ENCODE data around the gene CHRM4. TPM values are rescaled to one million over a fixed set of nuclear protein-coding genes. Genes with fewer than 3 reads are reported as not detected.
"Not testable (repeated sequence)": the region's sequence is repeated elsewhere in the genome, so short reads cannot be mapped to it uniquely, and the experiment has no call there.

Gene CHRM4
- polyA plus RNA-seq, 3 donors: 0.08 to 0.09 TPM; not detected in 1

- H3K27ac ChIP-seq (ENCODE audit: low read depth, low read length): no peak overlapping the region
- WGBS, 3 donors: 95% methylated on average over 25 of the region's 25 CpGs
Measured at GRCh38 chr11:46386005-46386578, 5.5 kb downstream of the CHRM4 start.

- 95 to 96% (median 96%) methylated on average over 47 of the region's 47 CpGs for WGBS, 3 donors
- no peak overlapping the region for H3K27ac ChIP-seq (ENCODE audit: low read depth, low read length)
Measured at GRCh38 chr11:46385169-46386004, 6.2 kb downstream of the CHRM4 start.

DNA sequence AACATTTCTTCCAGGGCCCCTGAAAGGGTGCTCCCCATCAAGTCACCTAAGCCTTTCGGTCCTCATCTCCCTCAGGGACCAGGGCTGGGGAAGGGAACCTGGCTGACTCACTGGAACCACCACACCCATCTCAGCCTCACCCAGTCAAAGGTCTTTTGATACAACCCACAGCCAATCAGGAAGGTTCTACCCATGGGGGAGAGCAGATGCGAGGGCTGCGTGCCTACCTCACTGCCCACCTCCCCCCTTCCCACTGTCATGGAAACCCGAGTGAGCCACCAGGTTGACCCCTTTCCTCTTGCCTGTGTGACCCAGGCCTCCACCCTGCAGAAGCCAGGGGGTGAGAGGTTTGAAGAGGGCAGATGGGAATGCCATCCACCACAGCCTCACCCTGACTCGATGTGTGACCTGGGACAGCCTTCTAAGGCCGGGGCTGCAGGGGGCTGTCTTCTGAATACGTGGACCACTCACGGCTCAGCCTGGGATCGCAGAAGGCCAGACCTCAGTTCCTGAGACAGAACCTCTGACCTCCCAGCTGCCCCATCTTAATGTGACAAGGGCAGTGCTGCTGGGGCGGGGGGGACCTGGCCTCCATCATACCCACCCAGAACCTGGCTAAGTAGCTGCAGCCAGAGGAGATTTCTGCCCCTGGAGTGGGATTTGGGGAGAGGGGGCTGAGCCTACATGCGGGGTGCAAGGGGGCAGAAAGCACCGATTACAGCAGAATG lies 7.4 kb downstream of the CHRM4 start:
- WGBS, 3 donors: 90 to 92% (median 91%) methylated on average over 12 of the region's 12 CpGs

DNA sequence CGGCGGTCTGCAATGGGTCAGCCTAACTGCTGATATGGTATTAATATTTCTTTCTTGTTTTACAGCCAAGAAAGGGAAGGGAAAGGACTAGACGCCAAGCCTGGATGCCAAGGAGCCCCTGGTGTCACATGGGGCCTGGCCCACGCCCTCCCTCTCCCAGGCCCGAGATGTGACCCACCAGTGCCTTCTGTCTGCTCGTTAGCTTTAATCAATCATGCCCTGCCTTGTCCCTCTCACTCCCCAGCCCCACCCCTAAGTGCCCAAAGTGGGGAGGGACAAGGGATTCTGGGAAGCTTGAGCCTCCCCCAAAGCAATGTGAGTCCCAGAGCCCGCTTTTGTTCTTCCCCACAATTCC lies 8.2 kb downstream of the CHRM4 start:
- WGBS, 3 donors: 78 to 88% (median 81%) methylated on average over 7 of the region's 7 CpGs
- no peak overlapping the region for H3K27ac ChIP-seq (ENCODE audit: low read depth, low read length)

More for the DNA sequence above, 7.4 kb downstream of the CHRM4 start:
- H3K27ac ChIP-seq (ENCODE audit: low read depth, low read length): no peak overlapping the region

- 52 to 61% (median 59%) methylated on average over 15 to 18 of the region's 18 CpGs for WGBS, 3 donors
- H3K27ac ChIP-seq (ENCODE audit: low read depth, low read length): no peak overlapping the region
Measured at GRCh38 chr11:46382646-46383403, 8.8 kb downstream of the CHRM4 start.

DNA sequence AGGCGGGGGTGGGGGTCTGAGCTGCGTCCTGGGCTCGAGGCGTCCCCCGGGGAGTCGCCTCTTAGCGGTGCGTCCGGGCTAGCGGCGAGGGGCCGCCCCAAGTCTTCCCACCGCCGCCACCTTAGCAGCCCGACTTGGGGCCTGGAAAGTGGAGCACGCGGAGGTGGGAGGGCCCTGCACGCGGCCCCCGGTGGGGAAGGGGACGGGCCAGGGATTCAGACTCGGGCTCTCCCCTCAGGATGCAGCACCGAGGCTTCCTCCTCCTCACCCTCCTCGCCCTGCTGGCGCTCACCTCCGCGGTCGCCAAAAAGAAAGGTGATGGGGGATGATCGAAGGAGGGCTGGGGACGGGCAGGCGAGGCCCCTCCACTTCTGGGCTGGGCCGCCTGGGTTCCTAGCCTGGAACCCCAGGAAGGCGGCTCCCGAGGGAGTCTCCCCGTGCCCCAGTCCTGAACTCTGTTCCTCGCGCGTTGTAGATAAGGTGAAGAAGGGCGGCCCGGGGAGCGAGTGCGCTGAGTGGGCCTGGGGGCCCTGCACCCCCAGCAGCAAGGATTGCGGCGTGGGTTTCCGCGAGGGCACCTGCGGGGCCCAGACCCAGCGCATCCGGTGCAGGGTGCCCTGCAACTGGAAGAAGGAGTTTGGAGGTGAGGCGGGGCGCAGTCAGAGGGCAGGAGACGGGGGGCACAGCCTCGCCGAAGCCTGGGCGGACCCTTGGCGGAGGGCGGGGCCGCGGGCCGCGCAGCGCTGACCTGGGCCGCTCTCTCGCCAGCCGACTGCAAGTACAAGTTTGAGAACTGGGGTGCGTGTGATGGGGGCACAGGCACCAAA lies 9.5 kb downstream of the CHRM4 start:
- H3K27ac ChIP-seq (ENCODE audit: low read depth, low read length): no peak overlapping the region
- 3 to 5% (median 4%) methylated on average over 46 to 66 of the region's 66 CpGs for WGBS, 3 donors

DNA sequence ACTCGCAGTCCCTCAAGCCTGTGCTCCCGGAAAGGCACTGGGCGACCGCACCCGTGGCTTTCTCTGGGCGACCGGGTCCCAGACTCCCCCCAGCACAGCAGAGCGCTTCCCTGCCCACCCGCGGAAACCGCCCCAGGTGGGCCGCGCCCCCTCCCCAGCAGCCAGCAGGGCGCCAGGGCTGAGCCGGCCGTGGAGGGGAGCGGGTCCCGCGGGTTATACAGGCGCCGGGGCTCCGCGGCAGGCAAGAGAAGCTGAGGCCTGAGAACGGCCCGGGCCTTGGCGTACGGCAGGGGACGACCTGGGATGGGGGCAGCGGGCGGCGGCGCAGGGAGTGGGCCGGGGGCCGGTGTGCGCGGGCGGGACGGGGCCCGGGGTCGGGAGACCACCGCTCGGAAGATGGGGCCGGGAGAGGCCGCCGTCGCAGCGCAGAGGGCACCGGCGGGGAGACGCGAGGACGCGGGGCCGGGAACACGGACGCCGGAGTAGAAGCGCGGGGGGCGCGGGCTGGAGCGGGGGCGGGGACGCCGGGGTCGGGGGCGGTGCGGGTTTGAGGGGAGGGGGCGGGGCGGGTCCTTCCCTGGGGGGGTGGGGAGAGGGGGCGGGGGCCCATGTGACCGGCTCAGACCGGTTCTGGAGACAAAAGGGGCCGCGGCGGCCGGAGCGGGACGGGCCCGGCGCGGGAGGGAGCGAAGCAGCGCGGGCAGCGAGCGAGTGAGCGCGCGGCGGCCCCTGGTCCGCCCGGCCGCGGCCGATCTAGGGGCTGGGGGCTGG lies 10.3 kb downstream of the CHRM4 start, which contains the start of gene MDK:
Gene MDK, plus strand, starts transcription at position 622 of the 771 bp plus-strand sequence. CDS start 389 bp downstream, outside the sequence.
- 1 to 2% (median 1%) methylated on average over 62 to 93 of the region's 96 CpGs for WGBS, 3 donors
- H3K27ac ChIP-seq (ENCODE audit: low read depth, low read length): no peak within 1 kb of the TSS

- no peak overlapping the region for H3K27ac ChIP-seq (ENCODE audit: low read depth, low read length)
- WGBS, 3 donors: 1 to 2% (median 1%) methylated on average over 39 to 45 of the region's 45 CpGs
Measured at GRCh38 chr11:46380340-46381047, 11.1 kb downstream of the CHRM4 start.

DNA sequence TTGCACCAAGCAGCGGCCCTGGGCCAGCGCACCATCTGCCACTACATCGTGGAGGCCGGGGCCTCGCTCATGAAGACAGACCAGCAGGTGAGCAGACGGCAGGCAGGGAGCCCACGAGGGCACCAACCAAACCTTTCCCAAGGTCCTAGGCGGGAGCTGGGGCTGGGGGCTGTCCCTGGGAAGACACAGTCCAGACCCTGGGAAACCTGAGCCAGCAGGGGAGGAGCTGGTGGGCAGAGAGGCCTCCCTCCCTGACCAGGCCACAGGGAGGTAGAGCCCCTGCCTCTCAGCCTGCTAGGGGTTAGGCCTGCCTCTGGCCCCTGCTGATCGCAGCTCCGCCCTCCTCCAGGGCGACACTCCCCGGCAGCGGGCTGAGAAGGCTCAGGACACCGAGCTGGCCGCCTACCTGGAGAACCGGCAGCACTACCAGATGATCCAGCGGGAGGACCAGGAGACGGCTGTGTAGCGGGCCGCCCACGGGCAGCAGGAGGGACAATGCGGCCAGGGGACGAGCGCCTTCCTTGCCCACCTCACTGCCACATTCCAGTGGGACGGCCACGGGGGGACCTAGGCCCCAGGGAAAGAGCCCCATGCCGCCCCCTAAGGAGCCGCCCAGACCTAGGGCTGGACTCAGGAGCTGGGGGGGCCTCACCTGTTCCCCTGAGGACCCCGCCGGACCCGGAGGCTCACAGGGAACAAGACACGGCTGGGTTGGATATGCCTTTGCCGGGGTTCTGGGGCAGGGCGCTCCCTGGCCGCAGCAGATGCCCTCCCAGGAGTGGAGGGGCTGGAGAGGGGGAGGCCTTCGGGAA lies 11.9 kb downstream of the CHRM4 start:
- H3K27ac ChIP-seq (ENCODE audit: low read depth, low read length): not testable (repeated sequence)
- 45 to 64% (median 61%) methylated on average over 32 to 33 of the region's 36 CpGs for WGBS, 3 donors

GRCh38 chr11:46378811-46379481 lies 12.6 kb downstream of the CHRM4 start:
- WGBS, 3 donors: 59 to 77% (median 70%) methylated on average over 20 of the region's 20 CpGs
- no peak overlapping the region for H3K27ac ChIP-seq (ENCODE audit: low read depth, low read length)

DNA sequence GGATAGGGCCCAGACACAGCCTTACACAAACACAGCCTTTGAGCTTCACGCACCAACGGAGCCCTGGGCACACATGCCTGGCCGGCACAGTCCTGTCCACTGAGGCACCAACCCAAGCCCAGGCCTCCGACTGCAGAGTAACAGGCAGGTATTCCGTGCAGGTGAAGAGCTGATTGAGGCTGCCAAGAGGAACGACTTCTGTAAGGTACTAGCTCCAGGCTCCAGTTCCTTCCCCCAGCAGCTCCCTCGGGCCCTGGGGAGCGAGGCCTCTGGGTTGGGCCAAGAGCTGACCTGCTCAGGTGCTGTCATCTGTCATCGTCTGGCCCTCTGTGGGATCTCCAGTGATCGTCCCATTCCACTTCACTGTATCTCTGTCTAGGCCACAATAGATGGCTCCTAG lies 13.3 kb downstream of the CHRM4 start:
- 72 to 88% (median 86%) methylated on average over 10 of the region's 10 CpGs for WGBS, 3 donors

DNA sequence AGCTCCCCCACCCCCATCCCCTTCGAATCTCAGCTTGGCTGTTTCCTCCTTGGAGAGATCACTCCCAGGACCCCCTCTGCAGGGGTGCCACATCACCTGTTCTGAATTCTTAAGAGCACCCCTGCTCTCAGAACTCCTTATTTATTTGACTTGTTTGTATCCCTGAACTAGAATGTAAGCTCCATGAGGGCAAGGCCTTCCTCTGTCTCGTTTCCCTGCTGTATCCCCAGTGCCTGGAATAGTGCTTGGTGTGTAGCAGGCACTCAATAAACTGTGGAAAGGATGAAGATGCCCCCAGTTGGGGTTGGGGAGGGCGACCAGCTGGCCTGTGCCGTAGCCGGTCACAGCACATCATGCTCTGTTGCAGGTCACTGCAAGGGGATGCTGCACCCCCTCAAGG lies 13.7 kb downstream of the CHRM4 start:
- WGBS, 3 donors: 89 to 95% (median 91%) methylated on average over 5 of the region's 5 CpGs
- no peak overlapping the region for H3K27ac ChIP-seq (ENCODE audit: low read depth, low read length)

More for the DNA sequence above, 13.3 kb downstream of the CHRM4 start:
- H3K27ac ChIP-seq (ENCODE audit: low read depth, low read length): no peak overlapping the region

DNA sequence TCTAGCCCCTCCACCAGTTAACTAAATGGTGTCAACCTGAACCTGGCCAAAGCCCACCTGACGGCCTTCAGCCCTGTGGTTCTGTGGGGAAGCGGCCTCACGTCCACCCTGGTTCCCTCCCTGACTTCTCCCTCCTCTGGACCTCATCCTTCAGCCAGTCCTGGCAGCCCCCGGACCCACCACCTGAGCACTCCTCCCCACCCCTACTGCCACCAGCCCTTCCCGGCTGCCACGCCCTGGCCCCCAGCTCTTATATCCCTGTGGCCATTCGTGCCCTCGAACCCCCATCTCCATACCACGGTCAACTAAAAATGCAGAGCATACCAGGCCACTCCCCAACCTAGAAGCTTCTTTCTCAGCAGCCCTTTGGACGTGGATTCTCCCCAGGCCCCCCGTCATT lies 14.3 kb downstream of the CHRM4 start:
- WGBS, 3 donors: 93 to 95% (median 94%) methylated on average over 11 of the region's 11 CpGs
- no peak overlapping the region for H3K27ac ChIP-seq (ENCODE audit: low read depth, low read length)

GRCh38 chr11:46376258-46377050 lies 15.1 kb downstream of the CHRM4 start:
- 87 to 91% (median 90%) methylated on average over 18 to 19 of the region's 19 CpGs for WGBS, 3 donors
- H3K27ac ChIP-seq (ENCODE audit: low read depth, low read length): no peak overlapping the region

Measured in adipose tissue (tissue), 3 donors.